Uterus (tissue), 2 donors: ENCODE results near the gene AUTS2.

Source experiments
- POLR2A ChIP-seq, 2 donors: fragments of 450-650 bp; IDR thresholded peaks; one replicate each; pipeline ENCODE4 v1.6.1; 2016; ENCODE audit warnings: antibody characterized with exemption in 2 of 2, mild to moderate bottlenecking in 1 of 2, moderate library complexity in 1 of 2
- TF ChIP-seq, protein P1 (sequence below), 4 experiments: fragments of 200-600 bp in 2 of 4; fragments of 450-650 bp in 2 of 4; sonication (generic) in 2 of 4; IDR thresholded peaks; one replicate each; pipeline ENCODE4 v1.5.1; 2016 to 2019; ENCODE audit warnings: antibody characterized with exemption in 4 of 4, mild to moderate bottlenecking in 2 of 4, moderate library complexity in 1 of 4

DNA sequence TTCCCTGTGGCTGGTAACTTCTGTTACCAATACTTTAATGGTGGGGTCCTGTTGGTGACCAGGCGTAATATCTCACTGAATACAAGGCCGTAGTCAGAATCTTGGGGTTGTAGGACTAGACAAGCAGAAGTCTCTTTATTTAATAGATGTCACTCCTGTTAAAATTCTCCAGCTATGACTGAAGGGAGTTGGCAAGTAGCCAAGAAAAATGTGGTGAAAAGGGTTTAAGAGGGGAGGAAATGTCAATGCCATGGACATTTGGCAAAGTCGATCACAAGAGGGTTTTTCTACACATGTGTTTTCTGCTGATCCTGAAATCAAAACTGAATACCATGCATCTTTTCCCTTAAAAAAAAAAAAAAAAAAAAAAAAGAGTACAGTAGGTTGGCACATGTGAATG lies 533.5 kb downstream of the AUTS2 start:
- TF ChIP-seq, protein P1, sequence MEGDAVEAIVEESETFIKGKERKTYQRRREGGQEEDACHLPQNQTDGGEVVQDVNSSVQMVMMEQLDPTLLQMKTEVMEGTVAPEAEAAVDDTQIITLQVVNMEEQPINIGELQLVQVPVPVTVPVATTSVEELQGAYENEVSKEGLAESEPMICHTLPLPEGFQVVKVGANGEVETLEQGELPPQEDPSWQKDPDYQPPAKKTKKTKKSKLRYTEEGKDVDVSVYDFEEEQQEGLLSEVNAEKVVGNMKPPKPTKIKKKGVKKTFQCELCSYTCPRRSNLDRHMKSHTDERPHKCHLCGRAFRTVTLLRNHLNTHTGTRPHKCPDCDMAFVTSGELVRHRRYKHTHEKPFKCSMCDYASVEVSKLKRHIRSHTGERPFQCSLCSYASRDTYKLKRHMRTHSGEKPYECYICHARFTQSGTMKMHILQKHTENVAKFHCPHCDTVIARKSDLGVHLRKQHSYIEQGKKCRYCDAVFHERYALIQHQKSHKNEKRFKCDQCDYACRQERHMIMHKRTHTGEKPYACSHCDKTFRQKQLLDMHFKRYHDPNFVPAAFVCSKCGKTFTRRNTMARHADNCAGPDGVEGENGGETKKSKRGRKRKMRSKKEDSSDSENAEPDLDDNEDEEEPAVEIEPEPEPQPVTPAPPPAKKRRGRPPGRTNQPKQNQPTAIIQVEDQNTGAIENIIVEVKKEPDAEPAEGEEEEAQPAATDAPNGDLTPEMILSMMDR (IDR thresholded peaks at IDR 0.05) = no peak
- TF ChIP-seq POLR2A (IDR thresholded peaks at IDR 0.05) = no peak
